Left lobe of liver (tissue), 2 donors: Measurements from ENCODE around the gene OR52R1. TPM values are rescaled to one million over a fixed set of nuclear protein-coding genes. Genes with fewer than 3 reads are reported as not detected.
"Not testable (repeated sequence)": the region's sequence is repeated elsewhere in the genome, so short reads cannot be mapped to it uniquely, and the experiment has no call there.

Experiments used
- ATAC-seq: fragments of 200-7000 bp; cut with Tn5 transposase; one replicate; pipeline ENCODE4 v1.9.1; 2020; ENCODE audit warnings: mild to moderate bottlenecking, moderate library complexity
- DNase-seq: peaks from one replicate; pipeline ENCODE4 v3.0.0-alpha.2; 2020; ENCODE audit warnings: low spot score
- total RNA-seq: library from RNA; stranded (reverse); gene quantifications from one replicate; pipeline ENCODE4 v1.2.1, GENCODE V29; 2021
- donor health status: DM: no; HTN: no; CAD: no; lungs with moderate emphysema.
- donor health status: DM: no; HTN: yes; CAD: no.

OR52R1 gene
- total RNA-seq, result not detected

- no peak for DNase-seq
- ATAC-seq, result no peak
Measured at GRCh38 chr11:4804280-4804679, at the start of gene OR52R1. Gene OR52R1, minus strand, starts transcription at chr11:4804380. Its CDS starts 0 bp downstream, at chr11:4804380.

- peak; percentile 39 for ATAC-seq
- no peak for DNase-seq
Measured at GRCh38 chr11:4851033-4851432, 46.9 kb upstream of the OR52R1 start.

- DNase-seq (no peak), ATAC-seq (peak; percentile 65)
Measured at GRCh38 chr11:4848908-4849532, 44.8 kb upstream of the OR52R1 start, which contains the start of gene OR51S1. Gene OR51S1, minus strand, starts transcription at chr11:4849208. Its CDS starts 0 bp downstream, at chr11:4849208.

DNA sequence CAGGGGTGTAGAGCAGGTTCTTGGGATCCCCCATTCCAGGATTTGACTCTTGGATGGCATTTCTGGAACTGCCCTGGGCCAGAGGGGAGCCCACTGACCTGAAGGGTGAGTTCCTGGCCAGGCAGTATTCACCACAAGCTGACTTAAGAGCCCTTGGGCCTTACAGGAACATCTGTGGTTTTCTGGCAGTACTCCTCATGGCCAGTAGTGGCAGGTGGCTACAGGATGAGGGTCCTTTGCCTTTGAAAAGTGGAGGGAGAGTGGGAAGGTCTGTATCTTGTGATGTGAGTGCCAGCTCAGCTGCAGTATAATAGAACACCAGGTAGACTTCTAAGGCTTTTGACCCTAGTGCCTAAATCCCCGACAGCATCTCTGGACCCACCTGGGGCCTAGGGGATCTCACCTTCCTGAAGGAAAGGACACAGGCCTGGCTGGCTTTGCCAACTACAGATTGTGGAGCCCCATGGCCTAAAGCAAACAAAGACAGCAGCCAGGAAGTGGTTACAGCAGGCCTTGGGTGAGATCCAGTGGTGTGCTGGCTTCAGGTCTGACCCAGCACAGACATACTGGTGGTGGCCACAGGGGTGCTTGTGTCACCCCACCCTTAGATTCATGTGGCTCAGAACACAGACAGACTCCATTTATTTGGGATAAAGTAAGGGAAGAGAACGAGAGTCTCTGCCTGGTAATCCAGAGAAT lies 35.8 kb upstream of the OR52R1 start:
- peak; percentile 19 for ATAC-seq

GRCh38 chr11:4830909-4831308 lies 26.7 kb upstream of the OR52R1 start:
- no peak for DNase-seq

More for the DNA sequence above, 35.8 kb upstream of the OR52R1 start:
- DNase-seq, result no peak

DNA sequence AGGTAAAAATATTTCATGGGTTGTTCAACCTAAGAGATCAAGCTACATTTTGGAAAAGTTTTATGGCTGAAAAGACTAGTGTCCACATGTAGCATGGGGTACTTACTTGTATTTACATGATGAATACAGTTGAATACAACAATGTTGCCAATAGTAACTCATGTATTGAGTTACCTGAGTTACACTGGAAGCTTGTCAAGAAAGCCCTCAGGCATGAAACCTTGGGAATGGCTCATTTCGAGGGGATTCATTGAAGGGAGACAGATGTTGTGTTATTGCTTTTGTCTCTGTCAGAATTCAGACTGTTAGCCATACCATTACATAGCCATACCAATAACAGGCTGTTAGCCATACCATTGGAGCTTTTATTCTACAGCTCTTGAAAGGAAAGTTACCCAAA lies 26.2 kb upstream of the OR52R1 start:
- ATAC-seq (no peak), DNase-seq (no peak)

More at GRCh38 chr11:4830909-4831308, 26.7 kb upstream of the OR52R1 start:
- no peak for ATAC-seq

GRCh38 chr11:4826425-4826824 lies 22.2 kb upstream of the OR52R1 start:
- ATAC-seq, result no peak
- DNase-seq, result no peak

DNA sequence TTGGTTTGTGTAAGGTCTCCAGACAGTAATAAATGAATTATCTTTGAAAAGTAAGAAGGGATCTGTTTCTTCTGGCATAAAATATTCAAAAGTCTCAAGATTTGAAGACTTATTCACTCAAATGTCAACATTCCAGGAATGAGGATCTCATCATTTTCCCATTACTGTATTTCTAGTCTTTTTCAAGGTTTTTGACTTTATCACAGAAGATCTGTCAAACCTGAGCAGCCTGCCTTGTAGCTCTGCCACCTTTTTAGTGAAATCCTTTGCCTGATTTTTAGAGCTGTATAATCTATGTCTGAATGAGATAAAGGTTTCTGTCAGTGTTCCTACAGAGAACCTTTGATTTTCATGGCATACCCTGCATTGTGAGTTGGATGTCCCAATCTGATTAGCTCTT lies 21.0 kb upstream of the OR52R1 start:
- no peak for ATAC-seq
- no peak for DNase-seq

DNA sequence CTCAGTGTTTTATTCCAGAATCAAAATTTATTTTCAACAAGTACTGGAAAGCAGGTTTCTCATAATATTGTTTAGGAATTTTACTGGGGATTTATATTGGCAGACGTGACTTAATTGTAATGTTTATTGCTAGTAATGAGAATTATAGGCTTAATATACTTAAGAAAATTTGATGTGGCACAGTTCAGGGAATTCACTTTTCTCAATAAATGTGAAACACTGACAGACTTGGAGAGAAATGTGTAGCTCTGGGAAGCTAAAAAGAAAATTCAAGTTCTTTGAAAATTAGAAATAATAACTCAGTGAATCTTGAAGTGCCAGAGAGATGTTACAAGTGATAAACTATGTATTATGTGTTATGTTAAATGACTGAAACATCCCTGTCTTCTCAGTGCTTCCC lies 16.8 kb upstream of the OR52R1 start, which contains the start of gene OR51F2:
TSS of gene OR51F2 (plus strand) at position 301 of the 400 bp plus-strand sequence. CDS start 101 bp downstream, outside the sequence.
- ATAC-seq (no peak), DNase-seq (no peak)

DNA sequence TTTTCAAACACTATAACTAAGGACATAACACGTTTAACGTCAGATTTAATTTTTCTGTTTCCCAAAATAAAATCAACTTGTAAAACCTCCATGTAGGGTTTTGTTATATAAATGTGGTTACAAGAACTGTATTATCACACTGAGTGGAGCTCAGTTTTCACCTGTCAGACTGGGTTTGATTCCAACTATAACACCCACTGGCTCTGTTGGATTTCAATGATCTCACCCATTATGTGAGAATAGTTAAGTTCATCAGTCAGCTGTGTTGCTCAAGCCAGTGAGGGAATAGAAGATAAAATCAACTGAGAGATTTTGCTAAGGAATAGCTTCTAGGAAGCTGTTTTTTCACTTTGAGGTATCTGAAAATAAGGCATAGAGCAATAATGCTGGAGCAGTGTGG lies 5.1 kb upstream of the OR52R1 start:
- DNase-seq, result no peak
- no peak for ATAC-seq

- no peak for DNase-seq
- no peak for ATAC-seq
Measured at GRCh38 chr11:4808476-4808875, 4.3 kb upstream of the OR52R1 start.

DNA sequence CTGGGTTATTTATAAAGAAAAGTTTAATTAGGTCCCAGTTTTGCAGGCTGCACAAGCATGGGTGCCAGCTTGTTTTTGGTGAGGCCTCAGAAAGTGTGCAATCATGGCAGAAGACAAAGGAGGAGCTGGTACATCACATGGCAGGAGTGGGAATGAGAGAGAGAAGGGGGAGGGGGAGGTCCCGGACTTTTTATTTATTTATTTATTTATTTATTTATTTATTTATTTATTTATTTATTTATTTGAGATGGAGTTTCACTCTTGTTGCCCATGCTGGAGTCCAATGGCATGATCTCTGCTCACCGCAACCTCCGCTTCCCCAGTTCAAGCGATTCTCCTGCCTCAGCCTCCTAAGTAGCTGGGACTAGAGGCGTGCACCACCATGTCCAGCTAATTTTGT lies 2.9 kb downstream of the OR52R1 start:
- not testable (repeated sequence) for ATAC-seq, DNase-seq

GRCh38 chr11:4798427-4799183 lies 5.6 kb downstream of the OR52R1 start:
- no peak for ATAC-seq
- no peak for DNase-seq

DNA sequence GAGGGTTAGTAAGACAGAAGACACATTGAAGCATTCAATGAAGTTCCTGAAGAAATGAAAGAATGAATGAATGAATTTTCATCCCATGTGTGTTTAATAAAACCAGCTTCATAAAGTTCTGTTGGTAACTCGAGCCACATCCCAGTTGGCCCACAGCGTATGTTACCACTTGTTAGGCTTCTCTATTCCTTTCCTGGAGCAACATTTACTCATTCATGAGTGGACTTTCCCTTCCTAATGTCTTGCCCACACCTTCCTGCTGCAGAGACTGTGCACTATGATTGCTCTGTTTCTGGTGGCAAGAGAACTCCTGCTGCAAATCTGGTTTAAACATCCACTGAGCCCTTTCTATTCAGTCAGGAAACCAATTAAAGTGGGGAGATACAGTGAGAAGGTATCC lies 7.0 kb downstream of the OR52R1 start:
- DNase-seq, result no peak
- ATAC-seq, result no peak

DNA sequence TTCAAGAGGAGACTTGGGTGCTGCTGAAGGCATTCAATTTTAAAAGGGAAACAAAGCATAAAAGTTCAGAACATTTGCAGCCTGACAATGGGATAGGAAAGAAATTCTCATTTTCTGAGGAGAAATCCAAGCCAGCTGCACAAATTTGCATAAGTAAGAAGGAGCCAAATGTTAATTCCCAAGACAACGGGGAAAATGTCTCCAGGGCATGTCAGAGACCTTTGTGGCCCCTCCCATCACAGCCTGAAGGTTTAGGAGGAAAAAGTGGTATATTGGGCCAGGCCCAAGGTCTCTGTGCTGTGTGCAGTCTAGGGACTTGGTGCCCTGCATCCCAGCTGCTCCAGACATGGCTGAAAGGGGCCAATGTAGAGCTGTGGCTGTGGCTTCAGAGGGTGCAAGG lies 21.7 kb downstream of the OR52R1 start:
- ATAC-seq (no peak), DNase-seq (no peak)

DNA sequence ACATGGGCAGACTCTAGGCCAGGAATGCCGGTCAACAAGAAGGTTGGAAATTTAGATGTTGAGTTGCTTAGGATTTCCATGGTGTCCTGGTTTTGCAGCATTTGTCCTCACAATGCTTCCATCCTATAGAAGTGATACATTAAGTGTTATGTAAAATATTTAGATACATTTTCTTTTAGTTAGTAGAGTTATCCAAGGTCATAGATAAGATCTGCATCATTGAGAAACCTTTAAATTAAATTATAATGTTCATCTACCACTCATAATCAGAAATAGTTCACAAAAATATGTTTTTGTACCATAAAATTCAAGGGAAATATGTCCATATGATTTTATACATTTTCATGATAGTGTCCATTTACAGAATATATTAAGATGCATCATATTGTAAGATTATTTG lies 34.3 kb downstream of the OR52R1 start, which contains the start of gene OR51F1:
TSS of gene OR51F1 (minus strand) at position 101 of the 400 bp plus-strand sequence. CDS start at position 101, 0 bp downstream.
- no peak for DNase-seq
- no peak for ATAC-seq

DNA sequence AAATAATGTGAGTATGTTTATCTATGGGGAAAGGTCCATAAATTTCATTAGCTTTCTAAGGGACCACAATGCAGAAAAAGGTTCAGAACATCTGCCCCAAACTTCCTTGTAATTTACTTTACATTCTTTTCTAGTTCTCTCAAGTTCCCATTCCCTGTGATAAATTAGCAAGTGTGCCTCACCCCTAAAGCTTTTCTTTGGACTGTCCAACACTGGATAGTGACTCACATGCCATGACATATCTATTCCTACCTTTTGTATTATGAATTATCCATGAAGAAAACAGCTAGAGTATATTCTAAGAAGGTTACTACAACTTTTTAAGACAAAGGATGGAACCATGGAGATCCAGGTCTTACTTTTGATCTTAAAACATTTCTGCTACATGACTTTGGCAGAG lies 36.1 kb downstream of the OR52R1 start:
- ATAC-seq, result no peak
- no peak for DNase-seq

GRCh38 chr11:4766420-4767043 lies 37.6 kb downstream of the OR52R1 start:
- ATAC-seq (no peak), DNase-seq (no peak)

- ATAC-seq (no peak), DNase-seq (no peak)
Measured at GRCh38 chr11:4763096-4763495, 41.1 kb downstream of the OR52R1 start.
